Ishikawa (cell line): Measurements from ENCODE around the gene DHRS2.

Experiments used
- CEBPB ChIP-seq: IDR thresholded peaks from 2 replicates; pipeline ENCODE4 v1.6.1; 2012
- CREB1 ChIP-seq: IDR thresholded peaks from 2 replicates; pipeline ENCODE4 v1.6.1; 2012; ENCODE audit warnings: low read depth
- EGR1 ChIP-seq: IDR thresholded peaks from 2 replicates; pipeline ENCODE4 v1.6.1; 2012
- EP300 ChIP-seq: IDR thresholded peaks from 2 replicates; pipeline ENCODE4 v1.6.1; 2012; ENCODE audit warnings: borderline replicate concordance
- FOXM1 ChIP-seq: IDR thresholded peaks from 2 replicates; pipeline ENCODE4 v1.6.1; 2012; ENCODE audit warnings: low read depth, borderline replicate concordance
- MAX ChIP-seq: IDR thresholded peaks from 2 replicates; pipeline ENCODE4 v1.6.1; 2012
- NFIC ChIP-seq: IDR thresholded peaks from 2 replicates; pipeline ENCODE4 v1.6.1; 2012
- RAD21 ChIP-seq: IDR thresholded peaks from 2 replicates; pipeline ENCODE4 v1.6.1; 2012; ENCODE audit warnings: low read depth
- TAF1 ChIP-seq: IDR thresholded peaks from 2 replicates; pipeline ENCODE4 v1.6.1; 2012; ENCODE audit warnings: low read depth, mild to moderate bottlenecking
- TCF12 ChIP-seq: IDR thresholded peaks from 2 replicates; pipeline ENCODE4 v1.6.1; 2012; ENCODE audit warnings: low read depth
- TEAD4 ChIP-seq: IDR thresholded peaks from 2 replicates; pipeline ENCODE4 v1.6.1; 2012
- USF1 ChIP-seq: IDR thresholded peaks from 2 replicates; pipeline ENCODE4 v1.6.1; 2012
- YY1 ChIP-seq: IDR thresholded peaks from 2 replicates; pipeline ENCODE4 v1.6.1; 2012; ENCODE audit warnings: low read depth
- ZBTB7A ChIP-seq: IDR thresholded peaks from 2 replicates; pipeline ENCODE4 v1.6.1; 2012; ENCODE audit warnings: low read depth
- TF ChIP-seq, protein P1 (sequence below): IDR thresholded peaks from 2 replicates; pipeline ENCODE4 v1.6.1; 2012; ENCODE audit warnings: low read depth, mild to moderate bottlenecking

The DHRS2 gene

GRCh38 chr14:23621932-23622730 lies 14.0 kb upstream of the DHRS2 start:
- no peak for TF ChIP-seq EP300

DNA sequence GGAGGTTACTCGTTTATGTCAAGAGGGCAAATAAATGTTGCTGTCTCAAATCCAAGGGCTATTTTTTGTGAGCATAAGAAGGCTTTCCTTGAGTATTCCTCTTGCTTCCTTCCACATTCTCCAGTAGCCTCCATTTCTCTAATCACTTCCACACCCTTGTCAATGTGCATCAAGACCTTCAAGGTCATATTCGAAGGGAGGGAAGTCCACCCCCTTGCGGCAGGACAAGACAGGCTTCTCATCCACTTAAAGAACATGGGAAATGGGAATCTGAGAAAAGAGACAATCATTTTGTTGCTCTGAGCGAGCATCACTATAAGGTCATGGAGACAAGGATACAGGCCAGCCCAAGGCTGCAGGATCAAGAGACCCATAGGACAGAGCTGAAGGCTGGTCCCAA lies 13.2 kb upstream of the DHRS2 start:
- TF ChIP-seq NFIC, result no peak

DNA sequence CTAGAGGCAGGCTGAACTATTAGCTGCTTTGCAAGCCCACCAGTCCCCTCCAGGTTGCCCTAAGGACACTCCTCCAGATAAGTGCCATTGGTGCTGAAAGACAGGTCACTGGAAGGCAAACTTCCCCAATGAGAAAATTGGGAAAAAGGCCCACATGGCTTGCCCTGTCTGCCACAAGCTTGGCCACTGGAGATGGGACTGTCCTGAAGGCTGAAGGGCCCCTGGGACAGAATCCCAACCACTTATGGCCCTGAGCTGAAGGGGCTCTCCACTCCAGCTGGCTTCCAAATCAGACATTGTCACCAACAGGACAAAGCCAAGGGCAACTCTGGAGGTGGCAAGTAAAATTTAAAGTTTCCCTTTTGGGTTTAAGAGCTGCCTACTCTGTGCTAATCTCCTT lies 12.2 kb upstream of the DHRS2 start:
- TF ChIP-seq NFIC (no peak), ZBTB7A (no peak), EP300 (no peak), TAF1 (no peak), TEAD4 (no peak), TCF12 (no peak), USF1 (no peak), MAX (no peak), CREB1 (no peak), RAD21 (no peak), EGR1 (no peak), FOXM1 (no peak), CEBPB (no peak), YY1 (no peak)
- TF ChIP-seq, protein P1, sequence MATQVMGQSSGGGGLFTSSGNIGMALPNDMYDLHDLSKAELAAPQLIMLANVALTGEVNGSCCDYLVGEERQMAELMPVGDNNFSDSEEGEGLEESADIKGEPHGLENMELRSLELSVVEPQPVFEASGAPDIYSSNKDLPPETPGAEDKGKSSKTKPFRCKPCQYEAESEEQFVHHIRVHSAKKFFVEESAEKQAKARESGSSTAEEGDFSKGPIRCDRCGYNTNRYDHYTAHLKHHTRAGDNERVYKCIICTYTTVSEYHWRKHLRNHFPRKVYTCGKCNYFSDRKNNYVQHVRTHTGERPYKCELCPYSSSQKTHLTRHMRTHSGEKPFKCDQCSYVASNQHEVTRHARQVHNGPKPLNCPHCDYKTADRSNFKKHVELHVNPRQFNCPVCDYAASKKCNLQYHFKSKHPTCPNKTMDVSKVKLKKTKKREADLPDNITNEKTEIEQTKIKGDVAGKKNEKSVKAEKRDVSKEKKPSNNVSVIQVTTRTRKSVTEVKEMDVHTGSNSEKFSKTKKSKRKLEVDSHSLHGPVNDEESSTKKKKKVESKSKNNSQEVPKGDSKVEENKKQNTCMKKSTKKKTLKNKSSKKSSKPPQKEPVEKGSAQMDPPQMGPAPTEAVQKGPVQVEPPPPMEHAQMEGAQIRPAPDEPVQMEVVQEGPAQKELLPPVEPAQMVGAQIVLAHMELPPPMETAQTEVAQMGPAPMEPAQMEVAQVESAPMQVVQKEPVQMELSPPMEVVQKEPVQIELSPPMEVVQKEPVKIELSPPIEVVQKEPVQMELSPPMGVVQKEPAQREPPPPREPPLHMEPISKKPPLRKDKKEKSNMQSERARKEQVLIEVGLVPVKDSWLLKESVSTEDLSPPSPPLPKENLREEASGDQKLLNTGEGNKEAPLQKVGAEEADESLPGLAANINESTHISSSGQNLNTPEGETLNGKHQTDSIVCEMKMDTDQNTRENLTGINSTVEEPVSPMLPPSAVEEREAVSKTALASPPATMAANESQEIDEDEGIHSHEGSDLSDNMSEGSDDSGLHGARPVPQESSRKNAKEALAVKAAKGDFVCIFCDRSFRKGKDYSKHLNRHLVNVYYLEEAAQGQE, result no peak

DNA sequence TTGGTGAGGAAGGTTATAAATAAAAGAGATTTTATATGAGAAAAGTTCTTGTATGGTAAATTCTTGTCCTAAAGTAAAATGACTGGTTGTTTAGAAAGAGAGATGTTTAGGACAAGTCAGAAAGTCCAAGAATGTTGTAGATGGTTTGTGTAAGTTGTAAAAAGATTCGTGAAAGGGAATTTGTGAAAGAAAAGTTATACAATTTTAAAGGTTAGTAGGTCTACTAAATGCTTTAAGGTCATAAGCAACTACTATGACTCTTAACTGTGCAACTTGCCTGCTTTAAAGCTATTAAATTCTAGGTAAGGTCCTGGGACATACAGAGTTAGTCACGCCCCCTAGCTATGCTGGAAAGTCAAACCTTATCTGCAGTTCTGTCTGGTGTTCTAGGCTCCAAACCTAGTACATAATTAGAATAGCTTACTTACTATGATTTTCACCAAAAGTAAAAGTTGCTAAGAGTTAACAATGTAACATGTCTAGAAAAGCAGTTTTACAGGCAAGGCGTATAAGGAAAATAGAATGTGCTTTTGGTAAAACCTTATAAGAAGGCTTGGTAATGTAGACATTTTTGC lies 11.2 kb upstream of the DHRS2 start:
- TF ChIP-seq EP300 (no peak), NFIC (no peak), MAX (no peak), TCF12 (no peak), CREB1 (no peak), CEBPB (no peak), FOXM1 (no peak), YY1 (no peak), TEAD4 (no peak), USF1 (no peak), TAF1 (no peak), EGR1 (no peak), ZBTB7A (no peak), RAD21 (no peak)
- TF ChIP-seq, protein P1, result no peak

DNA sequence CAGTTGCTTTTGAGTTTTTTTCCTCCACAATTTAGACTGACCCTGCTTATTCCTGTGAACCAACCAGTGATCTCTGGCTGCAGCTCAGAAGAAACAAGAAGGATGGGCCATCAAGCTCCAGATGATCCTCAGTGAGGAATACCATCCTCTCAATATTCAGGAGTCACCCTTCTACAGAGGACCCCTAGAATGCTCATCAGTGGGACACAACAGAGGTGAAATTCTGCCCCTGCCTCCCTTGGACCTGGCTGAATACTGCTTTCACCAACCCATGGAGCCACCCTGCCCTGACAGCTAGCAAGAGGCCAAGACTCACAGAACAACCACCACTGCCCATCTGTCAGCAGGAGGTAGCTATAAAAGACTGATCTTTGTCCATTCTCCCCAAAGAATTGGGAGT lies 9.2 kb upstream of the DHRS2 start:
- TF ChIP-seq EGR1 (no peak), TCF12 (no peak), RAD21 (no peak), EP300 (no peak), FOXM1 (no peak), CREB1 (no peak), TEAD4 (no peak), MAX (no peak), CEBPB (no peak), USF1 (no peak), ZBTB7A (no peak), NFIC (no peak), TAF1 (no peak), YY1 (no peak)
- TF ChIP-seq, protein P1, result no peak
